GM19463 (cell line): ENCODE results near the gene NACA2.
"Not testable (repeated sequence)": the region's sequence is repeated elsewhere in the genome, so short reads cannot be mapped to it uniquely, and the experiment has no call there.

Experiments
- ATAC-seq: cut with Tn5 transposase; IDR thresholded peaks from one replicate; pipeline ENCODE4 v1.9.1; 2021; ENCODE audit warnings: mild to moderate bottlenecking, moderate library complexity; ENCODE audit not compliant: unreplicated experiment

Gene NACA2

DNA sequence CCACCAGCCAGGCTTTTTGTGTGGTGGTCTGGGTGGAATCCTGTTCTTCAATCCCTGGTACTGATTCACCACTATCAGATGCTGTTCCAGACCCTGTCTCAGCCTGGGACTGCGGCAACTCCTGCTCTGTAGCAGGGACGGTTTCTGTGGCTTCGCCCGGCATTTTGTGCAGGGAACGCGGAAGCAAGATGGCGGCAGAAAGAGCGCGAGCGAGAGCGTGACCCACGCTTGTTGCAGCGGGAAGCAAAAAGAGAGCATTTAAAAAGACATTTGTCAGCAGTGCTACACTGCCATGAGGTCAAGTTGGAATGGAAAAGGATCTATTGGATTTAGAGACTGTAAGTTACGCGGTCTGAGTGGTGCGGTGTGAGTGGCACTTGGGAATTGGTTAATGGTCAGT is at the start of gene NACA2:
Gene NACA2, minus strand, starts transcription at position 202 of the 400 bp plus-strand sequence. Its CDS starts 39 bp downstream, at position 163.
- ATAC-seq: no peak

DNA sequence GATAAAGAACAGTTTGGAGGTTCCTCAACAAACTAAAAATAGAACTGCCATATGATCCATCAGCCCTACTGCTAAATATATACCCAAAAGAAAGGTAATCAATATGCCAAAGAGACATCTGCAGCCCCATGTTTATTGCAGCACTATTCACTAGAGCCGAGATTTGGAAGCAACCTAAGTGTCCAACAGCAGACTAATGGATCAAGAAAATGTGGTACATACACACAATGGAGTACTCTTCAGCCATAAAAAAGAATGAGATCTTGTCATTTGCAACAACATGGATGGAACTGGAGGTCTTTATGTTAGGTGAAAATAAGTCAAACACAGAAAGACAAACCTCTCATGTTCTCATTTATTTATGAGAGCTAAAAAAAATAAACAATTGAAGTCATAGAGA is 48.8 kb upstream of the NACA2 start:
- no peak for ATAC-seq

DNA sequence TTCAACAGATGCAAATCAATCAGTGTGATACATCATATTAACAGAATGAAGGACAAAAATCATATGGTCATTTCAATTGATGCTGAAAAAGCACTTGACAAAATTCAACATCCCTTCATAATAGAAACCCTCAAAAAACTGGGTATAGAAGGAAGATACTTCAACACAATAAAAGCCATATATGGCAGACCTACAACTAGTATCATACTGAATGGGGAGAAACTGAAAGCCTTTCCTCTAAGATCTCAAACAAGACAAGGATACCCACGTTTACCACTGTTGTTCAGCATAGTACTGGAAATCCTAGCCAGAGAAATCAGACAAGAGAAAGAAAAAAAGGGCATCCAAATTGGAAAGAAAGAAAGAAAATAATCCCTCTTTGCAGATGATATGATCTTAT is 47.1 kb upstream of the NACA2 start:
- no peak for ATAC-seq

DNA sequence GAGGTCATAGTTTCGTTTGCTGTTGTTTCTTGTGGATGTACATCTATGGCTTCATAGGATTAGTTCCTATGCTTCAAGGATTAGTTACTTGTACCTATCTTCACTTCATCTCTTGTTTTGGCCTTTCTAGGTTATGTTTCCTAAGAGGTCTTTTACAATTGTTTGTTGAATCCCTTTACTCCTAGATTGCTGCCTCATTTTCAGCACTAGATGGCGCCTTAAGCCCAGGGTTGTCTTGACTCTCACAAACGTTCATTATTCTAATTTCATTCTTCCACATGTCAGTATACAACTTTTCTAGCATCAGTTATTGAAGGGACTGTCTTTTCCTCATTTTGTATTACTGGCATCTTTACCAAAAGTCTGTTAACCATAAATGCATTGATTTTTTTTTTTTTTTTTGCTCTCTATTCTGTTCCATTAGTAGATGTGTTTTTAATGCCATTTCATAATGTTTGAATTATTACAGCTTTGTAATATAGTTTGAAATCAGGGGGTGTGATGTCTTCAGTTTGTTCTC is 45.0 kb upstream of the NACA2 start:
- no peak for ATAC-seq

DNA sequence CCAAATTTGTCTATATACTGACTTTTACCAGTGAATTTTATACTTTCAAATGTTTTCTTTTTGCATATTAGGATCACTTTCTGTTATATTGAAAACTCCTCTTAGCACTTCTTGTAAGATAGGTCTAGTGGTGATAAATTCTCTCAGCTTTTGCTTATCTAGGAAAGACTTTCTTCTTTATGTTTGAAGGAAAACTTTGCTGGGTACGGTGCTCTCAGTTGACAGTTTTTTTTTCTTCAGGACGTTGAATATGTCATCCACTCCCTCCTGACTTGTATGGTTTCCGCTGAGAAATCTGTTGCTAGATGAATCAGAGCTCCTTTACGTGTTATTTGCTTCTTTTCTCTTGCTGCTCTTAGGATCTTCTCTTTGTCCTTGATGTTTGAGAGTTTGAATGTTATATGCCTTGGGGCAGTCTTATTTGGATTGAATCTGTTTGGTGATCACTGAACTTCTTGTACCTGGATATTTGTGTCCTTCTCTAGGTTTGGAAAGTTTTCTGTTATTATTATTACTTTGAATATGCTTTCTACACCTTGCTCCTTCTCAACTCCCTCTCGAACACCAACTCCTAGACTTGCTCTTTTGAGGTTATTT is 44.0 kb upstream of the NACA2 start:
- no peak for ATAC-seq

DNA sequence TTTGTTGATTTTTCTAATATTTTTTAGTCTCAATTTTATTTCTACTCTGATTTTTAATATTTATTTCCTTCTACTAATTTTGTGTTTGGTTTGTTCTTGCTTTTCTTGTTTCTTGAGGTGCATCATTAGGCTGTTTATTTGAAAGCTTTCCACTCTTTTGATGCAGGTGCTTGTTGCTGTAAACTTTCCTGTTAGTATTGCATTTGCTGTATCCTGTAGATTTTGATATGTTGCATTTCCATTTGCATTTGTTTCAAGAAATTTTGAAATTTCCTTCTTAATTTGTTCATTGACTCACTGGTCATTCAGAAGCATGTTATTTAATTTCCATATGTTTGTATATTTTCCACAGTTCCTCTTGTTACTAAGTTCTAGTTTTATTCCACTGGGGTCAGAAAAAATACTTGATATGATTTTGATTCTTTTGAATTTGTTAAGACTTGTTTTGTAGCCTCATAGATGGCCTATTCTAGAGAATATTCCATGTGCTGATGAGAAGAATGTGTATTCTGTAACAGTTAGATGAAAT is 43.1 kb upstream of the NACA2 start:
- no peak for ATAC-seq

DNA sequence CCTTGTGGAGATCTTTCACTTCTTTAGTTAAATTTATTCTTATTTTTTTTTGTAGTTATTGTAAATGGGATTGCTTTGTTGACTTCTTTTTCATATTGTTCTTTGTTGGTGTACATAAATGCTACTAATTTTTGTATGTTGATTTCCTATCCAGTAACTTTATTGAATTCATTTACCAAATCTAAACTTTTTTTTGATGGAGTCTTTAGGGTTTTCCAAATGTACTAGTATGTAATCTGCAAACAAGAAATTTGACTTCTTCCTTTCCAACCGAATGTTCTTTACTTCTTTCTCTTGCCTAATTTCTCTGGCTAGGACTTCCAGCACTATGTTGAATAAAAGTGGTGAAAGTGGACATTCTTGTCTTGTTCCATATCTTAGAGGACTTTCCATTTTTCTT is 41.8 kb upstream of the NACA2 start:
- ATAC-seq: no peak

DNA sequence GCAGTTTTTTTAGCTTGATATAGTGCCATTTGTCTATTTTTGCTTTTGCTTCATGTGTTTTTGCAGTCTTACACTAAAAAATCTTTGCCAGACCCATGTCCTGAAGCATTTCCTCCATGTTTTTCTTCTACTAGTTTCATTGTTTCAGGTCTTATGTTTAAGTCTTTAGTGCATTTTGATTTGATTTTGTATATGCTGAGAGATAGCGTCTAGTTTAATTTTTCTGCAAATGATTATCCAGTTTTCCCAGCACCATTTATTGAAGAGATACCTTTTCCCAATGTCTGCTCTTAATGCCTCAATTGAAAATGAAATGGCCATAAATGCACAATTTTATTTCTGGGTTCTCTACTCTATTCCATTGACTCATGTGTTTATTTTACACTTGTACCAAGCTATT is 40.8 kb upstream of the NACA2 start:
- no peak for ATAC-seq

DNA sequence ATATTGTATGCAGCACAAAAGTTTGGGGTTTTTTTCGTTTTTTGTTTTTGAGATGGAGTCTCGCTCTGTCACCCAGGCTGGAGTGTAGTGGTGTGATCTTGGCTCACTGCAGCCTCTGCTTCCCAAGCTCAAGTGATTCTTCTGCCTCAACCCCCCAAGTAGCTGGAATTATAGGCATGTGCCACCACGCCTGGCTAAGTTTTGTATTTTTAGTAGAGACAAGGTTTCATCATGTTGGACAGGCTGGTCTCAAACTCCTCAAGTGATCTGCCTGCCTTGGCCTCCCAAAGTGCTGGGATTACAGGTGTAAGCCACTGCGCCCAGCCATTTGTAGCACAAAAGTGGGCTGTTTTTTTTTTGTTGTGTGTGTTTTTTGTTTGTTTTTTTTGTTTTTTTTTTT is 37.1 kb upstream of the NACA2 start:
- not testable (repeated sequence) for ATAC-seq

DNA sequence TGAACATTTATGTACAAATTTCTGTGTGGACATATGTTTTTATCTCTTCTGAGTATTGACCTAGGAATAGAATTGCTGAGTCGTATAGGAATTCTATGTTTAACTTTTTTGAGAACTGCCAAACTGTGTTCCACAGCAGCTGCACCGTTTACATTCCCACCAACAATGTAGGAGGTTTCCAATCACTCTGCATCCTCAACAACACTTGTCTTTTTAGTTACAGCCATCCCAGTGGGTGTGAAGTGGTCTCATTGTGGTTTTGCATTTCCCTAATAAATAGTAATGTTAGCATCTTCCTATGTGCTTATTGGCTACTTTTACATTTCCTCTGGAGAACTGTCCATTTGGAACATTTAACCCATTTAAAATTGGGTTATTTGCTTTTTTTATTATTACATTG is 36.6 kb upstream of the NACA2 start:
- ATAC-seq: no peak

DNA sequence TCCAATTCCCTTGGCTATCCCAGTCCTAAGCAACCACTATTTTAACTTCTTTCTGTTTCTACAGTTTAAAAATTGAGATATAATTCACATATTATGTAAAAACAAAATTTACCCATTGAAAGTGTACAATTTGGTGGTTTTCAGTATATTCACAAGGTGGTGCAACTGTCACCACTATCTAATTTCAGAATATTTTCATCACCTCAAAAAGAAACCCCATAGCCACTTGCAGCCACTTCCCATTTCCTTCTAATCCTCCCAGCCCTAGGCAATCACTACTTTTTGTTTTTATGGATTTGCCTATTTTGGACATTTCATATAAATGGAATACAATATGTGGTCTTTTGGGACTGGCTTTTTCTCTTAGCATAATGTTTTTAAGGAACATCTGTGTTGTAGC is 36.1 kb upstream of the NACA2 start:
- ATAC-seq: no peak

DNA sequence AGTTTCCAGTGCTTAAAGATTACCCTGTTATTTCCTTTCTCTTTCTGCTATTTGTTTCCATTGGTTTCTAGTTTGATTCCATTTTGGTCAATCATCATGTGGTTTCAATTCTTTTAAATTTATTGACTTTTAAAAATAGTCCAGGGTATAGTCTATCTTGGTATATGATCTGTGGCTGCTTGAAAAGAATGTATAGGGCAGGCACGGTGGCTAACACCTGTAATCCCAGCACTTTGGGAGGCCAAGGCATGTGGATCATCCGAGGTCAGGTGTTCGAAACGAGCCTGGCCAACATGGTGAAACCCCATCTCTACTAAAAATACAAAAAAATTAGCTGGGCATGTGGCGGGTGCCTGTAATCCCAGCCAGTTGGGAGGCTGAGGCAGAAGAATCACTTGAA is 34.5 kb upstream of the NACA2 start:
- ATAC-seq: no peak

DNA sequence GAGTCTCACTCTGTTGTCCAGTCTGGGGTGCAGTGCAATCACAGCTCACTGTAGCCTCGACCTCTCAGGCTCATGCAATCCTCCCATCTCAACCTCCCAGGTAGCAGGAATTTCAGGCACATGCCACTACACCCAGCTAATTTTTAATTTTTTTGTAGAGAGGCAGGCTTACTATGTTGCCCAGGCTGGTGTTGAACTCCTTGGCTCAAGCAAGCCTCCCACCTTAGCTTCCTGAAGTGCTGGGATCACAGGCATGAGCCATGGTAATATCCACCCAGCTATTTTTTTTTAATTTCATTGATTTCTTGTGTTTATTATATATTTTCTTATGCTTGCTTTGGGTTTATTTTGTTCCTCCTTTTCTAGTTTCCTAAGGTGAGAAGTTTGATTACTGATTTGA is 33.9 kb upstream of the NACA2 start:
- ATAC-seq: no peak

DNA sequence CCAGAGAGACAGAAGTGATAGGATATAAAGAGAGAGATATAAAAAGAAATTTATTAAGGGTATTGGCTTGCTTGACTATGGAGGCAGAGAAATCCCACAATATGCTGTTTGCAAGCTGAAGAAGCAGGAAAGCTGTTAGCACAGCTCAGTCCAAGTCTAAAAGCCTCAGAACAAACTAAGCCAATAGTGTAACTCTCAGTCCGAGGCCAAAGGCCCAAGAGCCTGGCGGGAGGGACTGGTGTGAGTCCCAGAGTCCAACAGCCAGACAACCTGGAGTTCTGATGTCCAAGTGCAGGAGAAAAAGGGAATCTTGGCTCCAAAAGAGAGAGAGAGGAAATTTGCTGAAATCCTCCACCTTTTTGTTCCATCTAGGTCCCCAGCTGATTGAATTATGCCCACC is 30.3 kb upstream of the NACA2 start:
- ATAC-seq: no peak

DNA sequence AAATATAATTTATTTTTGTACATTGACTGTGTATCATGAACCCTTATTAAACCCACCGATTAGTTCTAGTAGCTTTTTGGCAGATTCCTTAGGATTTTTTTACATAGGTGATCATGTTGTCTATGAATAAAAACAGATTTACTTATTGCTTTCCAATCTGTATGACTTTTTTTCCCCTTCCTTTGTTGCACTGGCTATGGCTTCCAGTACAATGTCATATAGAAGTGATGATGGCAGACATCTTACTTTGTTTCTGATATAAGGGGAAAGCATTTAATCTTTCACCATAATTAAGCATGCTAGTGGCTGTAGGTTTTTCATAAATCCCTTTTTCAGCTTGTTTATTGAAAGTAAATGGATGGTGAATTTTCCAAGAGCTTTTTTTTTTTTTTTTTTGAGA is 28.9 kb upstream of the NACA2 start:
- ATAC-seq: no peak

DNA sequence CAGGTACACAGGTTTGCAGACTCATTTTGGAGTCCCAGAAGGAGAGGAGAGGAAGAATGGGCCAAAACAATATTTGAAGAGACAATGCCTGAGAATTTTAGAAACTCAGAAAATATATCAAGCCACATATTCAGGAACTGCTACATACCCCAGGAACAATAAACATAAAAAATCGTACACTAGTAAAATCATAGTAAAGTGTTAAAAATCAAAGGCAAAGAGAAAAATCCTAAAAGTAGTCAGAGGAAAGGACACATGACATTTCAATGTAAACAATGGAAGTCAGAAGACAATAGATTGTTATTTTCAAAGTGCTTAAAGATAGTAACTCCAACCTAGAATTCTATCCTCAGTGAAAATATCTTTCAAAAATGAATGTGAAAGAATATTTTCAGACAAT is 28.5 kb upstream of the NACA2 start:
- no peak for ATAC-seq

DNA sequence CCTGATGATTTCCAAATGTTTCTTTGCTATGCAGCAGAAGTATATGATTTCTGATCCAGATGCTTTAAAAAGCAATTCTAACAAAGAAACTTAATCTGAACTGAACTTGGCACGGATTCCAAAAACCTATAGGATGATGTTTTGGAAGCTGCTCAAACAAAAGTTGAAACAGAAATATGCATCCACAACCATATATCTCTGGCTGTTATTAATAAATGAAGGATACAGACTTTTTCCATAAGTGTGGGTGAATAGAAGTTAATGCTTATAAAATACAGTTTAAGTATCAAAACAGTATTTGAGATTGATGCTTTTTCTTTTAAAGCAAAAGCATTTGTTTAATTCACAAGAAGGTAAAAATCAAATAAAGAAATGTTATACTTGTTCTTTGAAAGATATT is 27.9 kb upstream of the NACA2 start:
- ATAC-seq: no peak

DNA sequence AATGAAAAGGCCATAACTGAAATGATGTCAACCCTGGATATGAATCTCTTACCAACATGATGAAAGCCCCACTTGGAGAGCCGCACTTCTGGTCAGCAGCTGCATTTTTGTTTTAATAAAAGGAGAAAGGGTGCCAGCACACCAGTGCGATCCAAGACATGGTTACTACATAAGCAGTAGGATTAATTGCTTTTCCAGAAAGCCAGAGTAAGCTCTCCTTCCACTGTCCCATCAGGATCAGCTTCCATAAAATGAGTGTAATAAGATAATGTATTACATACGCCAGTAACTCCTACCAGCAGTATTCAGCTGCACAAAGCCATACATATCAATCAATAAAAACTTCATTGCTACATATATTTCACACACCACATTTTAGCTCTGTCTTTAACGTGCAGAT is 26.3 kb upstream of the NACA2 start:
- no peak for ATAC-seq

DNA sequence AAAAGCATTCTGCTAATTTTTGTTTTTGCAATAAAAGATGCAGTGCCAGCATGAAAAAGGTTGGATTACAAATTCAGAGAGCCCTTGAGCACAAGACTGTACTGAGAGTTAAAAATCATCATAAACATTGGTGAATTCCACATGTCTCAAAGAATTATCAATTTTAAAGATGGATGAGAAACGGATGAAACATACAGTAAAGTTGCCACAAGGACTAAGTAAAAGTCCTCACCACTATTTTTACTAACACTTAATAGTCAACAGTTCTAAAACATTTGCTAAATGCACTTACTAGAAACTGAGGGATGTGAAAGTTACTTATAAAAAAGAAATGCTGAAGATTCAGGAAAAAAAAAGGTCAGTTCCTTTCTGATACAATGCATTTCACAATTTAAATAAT is 25.8 kb upstream of the NACA2 start:
- no peak for ATAC-seq

DNA sequence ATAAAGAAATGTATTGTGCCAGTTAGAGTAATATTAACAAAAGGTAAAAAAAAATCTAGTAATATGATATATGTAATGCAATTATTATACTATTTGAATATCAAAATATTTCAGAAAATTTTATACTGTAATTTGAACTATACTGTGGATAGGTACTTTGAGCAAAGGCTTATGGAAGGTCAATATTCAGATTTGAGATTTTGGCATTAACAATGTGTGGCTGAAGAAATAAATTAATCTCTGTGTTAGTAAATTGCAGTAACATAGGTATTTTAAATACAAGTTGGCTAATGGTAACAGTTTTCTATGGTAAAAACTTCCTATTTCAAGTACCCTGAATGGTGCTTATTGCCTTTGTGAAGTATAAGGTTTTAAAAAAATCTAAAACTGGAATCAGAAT is 23.2 kb upstream of the NACA2 start:
- no peak for ATAC-seq

DNA sequence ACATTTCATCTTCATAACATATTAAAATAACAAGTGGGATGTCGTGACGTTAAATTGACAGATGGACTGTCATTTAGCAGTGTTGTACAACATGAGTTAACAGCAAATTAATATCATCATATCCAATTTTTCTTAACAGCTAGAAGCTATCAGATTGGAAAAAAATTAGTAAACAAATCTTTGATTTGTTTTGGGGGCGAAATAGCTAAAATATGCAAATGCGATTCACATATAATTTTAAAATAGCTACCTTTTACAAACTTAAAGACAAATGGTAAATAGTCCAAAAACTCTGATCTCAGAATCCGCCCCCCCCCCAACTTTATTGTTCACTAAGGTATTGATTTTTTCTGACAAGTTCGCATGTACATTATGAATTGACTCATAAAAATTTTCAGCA is 20.3 kb upstream of the NACA2 start:
- no peak for ATAC-seq

DNA sequence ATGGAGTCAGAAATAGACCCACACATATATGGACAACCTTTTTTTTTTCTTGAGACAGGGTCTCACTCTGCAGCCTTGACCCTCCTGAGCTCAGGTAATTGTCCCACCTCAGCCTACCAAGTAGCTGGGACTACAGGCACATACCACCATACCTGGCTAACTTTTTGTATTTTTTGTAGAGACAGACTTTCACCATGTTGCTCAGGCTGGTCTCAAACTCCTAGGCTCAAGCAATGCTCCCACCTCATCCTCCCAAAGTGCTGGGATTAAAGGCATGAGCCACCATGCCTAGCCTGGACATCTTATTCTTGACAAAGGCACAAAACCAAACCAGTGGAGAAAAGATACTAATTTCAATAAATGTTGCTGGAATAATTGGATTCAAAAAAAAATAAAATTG is 14.7 kb upstream of the NACA2 start:
- no peak for ATAC-seq

DNA sequence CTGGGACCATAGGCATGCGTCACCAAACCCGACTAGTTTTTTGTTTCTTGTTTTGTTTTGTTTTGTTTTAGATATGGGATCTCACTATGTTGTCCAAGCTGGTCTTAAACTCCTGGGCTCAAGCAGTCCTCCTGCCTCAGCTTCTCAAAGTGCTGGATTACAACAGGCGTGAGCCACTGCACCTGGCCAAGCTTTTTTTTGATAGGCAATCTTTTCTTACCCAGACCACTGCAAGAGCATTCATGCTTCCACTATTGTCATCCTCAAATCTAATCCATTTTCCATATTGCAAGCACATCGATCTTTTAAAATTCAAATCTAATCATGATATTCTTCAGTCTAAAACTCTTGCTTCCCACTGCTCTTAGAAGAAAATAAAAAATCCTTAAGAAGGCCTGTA is 10.3 kb upstream of the NACA2 start:
- no peak for ATAC-seq
